Measurements from ENCODE around the gene IMPDH1. TPM values are rescaled to one million over a fixed set of nuclear protein-coding genes. Genes with fewer than 3 reads are reported as not detected.

The IMPDH1 gene
- total and polyA plus RNA-seq, 9 of the 15 experiments (the other 6 are each of a cell fraction or from before 2014, with no cell fraction given): 0.80 to 118 (median 64.3) TPM

Small RNA genes lying within 50 kb of the gene (small RNA-seq; reads per million reads assigned to genes)
- not detected for gene AC010655.1
- not detected for gene RNU7-27P
- not detected for gene RNU7-54P

Other genes with a start within 250 kb of the IMPDH1 start
- not detected in 2 replicates for gene LEP, start 168.7 kb downstream of the IMPDH1 start, total RNA-seq (2014; rRNA removed)
- gene LEP, start 168.7 kb downstream of the IMPDH1 start, total RNA-seq (2014; rRNA removed; fragmentation: Illumina TruSeq; extraction: Trizol): not detected in 2 replicates
- not detected in 2 replicates for gene LEP, start 168.7 kb downstream of the IMPDH1 start, total RNA-seq (2015; rRNA removed; fragmentation: Illumina TruSeq; extraction: Trizol)
- not detected in 2 replicates for gene LEP, start 168.7 kb downstream of the IMPDH1 start, total RNA-seq (2021)
- gene LEP, start 168.7 kb downstream of the IMPDH1 start, polyA plus RNA-seq (2011; rRNA removed): not detected in 2 replicates
- gene LEP, start 168.7 kb downstream of the IMPDH1 start, polyA plus RNA-seq (2014; fragmentation: Illumina TruSeq; extraction: Trizol): not detected in 2 replicates
- not detected for gene LEP, start 168.7 kb downstream of the IMPDH1 start, polyA plus RNA-seq (2014; fragmentation: Nextera tagmentation; extraction: Ambion mirVana)
- gene LEP, start 168.7 kb downstream of the IMPDH1 start, polyA plus RNA-seq (2014; rRNA removed): not detected in 2 replicates
- 123 and 127 TPM in 2 replicates for gene RBM28, start 66.1 kb downstream of the IMPDH1 start, total RNA-seq (2014; rRNA removed)
- 138 and 165 TPM in 2 replicates for gene RBM28, start 66.1 kb downstream of the IMPDH1 start, total RNA-seq (2014; rRNA removed; fragmentation: Illumina TruSeq; extraction: Trizol)
- 128 and 141 TPM in 2 replicates for gene RBM28, start 66.1 kb downstream of the IMPDH1 start, total RNA-seq (2015; rRNA removed; fragmentation: Illumina TruSeq; extraction: Trizol)
- gene RBM28, start 66.1 kb downstream of the IMPDH1 start, total RNA-seq (2021): 146 and 157 TPM in 2 replicates
- gene RBM28, start 66.1 kb downstream of the IMPDH1 start, polyA plus RNA-seq (2011; rRNA removed): 74.9 and 112 TPM in 2 replicates
- gene RBM28, start 66.1 kb downstream of the IMPDH1 start, polyA plus RNA-seq (2014; fragmentation: Illumina TruSeq; extraction: Trizol): 133 and 148 TPM in 2 replicates
- 100 to 1,000 TPM in 1 of 2 experiments, 10 to 100 TPM in 1; 65.8 to 122 TPM for gene RBM28, start 66.1 kb downstream of the IMPDH1 start, polyA plus RNA-seq (2014; fragmentation: Nextera tagmentation; extraction: Ambion mirVana)
- gene RBM28, start 66.1 kb downstream of the IMPDH1 start, polyA plus RNA-seq (2014; rRNA removed): 139 and 213 TPM in 2 replicates
- 0.04 TPM in 1 of 2 replicates, not detected in the other for gene PRRT4, start 48.3 kb downstream of the IMPDH1 start, total RNA-seq (2014; rRNA removed)
- not detected in 2 replicates for gene PRRT4, start 48.3 kb downstream of the IMPDH1 start, total RNA-seq (2014; rRNA removed; fragmentation: Illumina TruSeq; extraction: Trizol)
- gene PRRT4, start 48.3 kb downstream of the IMPDH1 start, total RNA-seq (2015; rRNA removed; fragmentation: Illumina TruSeq; extraction: Trizol): not detected in 2 replicates
- gene PRRT4, start 48.3 kb downstream of the IMPDH1 start, total RNA-seq (2021): not detected in 2 replicates
- 0.09 TPM in 1 of 2 replicates, not detected in the other for gene PRRT4, start 48.3 kb downstream of the IMPDH1 start, polyA plus RNA-seq (2011; rRNA removed)
- gene PRRT4, start 48.3 kb downstream of the IMPDH1 start, polyA plus RNA-seq (2014; fragmentation: Illumina TruSeq; extraction: Trizol): not detected in 2 replicates
- not detected for gene PRRT4, start 48.3 kb downstream of the IMPDH1 start, polyA plus RNA-seq (2014; fragmentation: Nextera tagmentation; extraction: Ambion mirVana)
- not detected in 2 replicates for gene PRRT4, start 48.3 kb downstream of the IMPDH1 start, polyA plus RNA-seq (2014; rRNA removed)
- gene HILPDA, start 45.9 kb upstream of the IMPDH1 start, total RNA-seq (2014; rRNA removed): 8.3 and 14.2 TPM in 2 replicates
- gene HILPDA, start 45.9 kb upstream of the IMPDH1 start, total RNA-seq (2014; rRNA removed; fragmentation: Illumina TruSeq; extraction: Trizol): 14.5 and 16.7 TPM in 2 replicates
- gene HILPDA, start 45.9 kb upstream of the IMPDH1 start, total RNA-seq (2015; rRNA removed; fragmentation: Illumina TruSeq; extraction: Trizol): 23.0 and 23.5 TPM in 2 replicates
- gene HILPDA, start 45.9 kb upstream of the IMPDH1 start, total RNA-seq (2021): 10.5 and 10.7 TPM in 2 replicates
- gene HILPDA, start 45.9 kb upstream of the IMPDH1 start, polyA plus RNA-seq (2011; rRNA removed): 71.8 and 102 TPM in 2 replicates
- gene HILPDA, start 45.9 kb upstream of the IMPDH1 start, polyA plus RNA-seq (2014; fragmentation: Illumina TruSeq; extraction: Trizol): 18.9 and 26.0 TPM in 2 replicates
- gene HILPDA, start 45.9 kb upstream of the IMPDH1 start, polyA plus RNA-seq (2014; fragmentation: Nextera tagmentation; extraction: Ambion mirVana): 10 to 100 TPM; 28.6 to 40.5 TPM
- gene HILPDA, start 45.9 kb upstream of the IMPDH1 start, polyA plus RNA-seq (2014; rRNA removed): 16.4 and 25.5 TPM in 2 replicates
- gene METTL2B, start 66.8 kb upstream of the IMPDH1 start, total RNA-seq (2014; rRNA removed): 46.9 and 75.6 TPM in 2 replicates
- 73.2 and 84.9 TPM in 2 replicates for gene METTL2B, start 66.8 kb upstream of the IMPDH1 start, total RNA-seq (2014; rRNA removed; fragmentation: Illumina TruSeq; extraction: Trizol)
- 78.6 and 82.0 TPM in 2 replicates for gene METTL2B, start 66.8 kb upstream of the IMPDH1 start, total RNA-seq (2015; rRNA removed; fragmentation: Illumina TruSeq; extraction: Trizol)
- 62.8 and 64.9 TPM in 2 replicates for gene METTL2B, start 66.8 kb upstream of the IMPDH1 start, total RNA-seq (2021)
- gene METTL2B, start 66.8 kb upstream of the IMPDH1 start, polyA plus RNA-seq (2011; rRNA removed): 47.4 and 79.2 TPM in 2 replicates
- gene METTL2B, start 66.8 kb upstream of the IMPDH1 start, polyA plus RNA-seq (2014; fragmentation: Illumina TruSeq; extraction: Trizol): 64.1 and 68.9 TPM in 2 replicates
- 10 to 100 TPM; 91.0 to 95.7 TPM for gene METTL2B, start 66.8 kb upstream of the IMPDH1 start, polyA plus RNA-seq (2014; fragmentation: Nextera tagmentation; extraction: Ambion mirVana)
- 35.9 and 41.8 TPM in 2 replicates for gene METTL2B, start 66.8 kb upstream of the IMPDH1 start, polyA plus RNA-seq (2014; rRNA removed)